Stomach smooth muscle (tissue), 2 donors: ENCODE measurements around the gene XRCC4.
"Not testable (repeated sequence)": the region's sequence is repeated elsewhere in the genome, so short reads cannot be mapped to it uniquely, and the experiment has no call there.

Experiments used
- H3K27ac ChIP-seq: one replicate; pipeline ENCODE4 v1.7.0; 2013; ENCODE audit warnings: mild to moderate bottlenecking, low read length, inconsistent platforms
- H3K27me3 ChIP-seq, 2 donors: one replicate each; pipeline ENCODE4 v1.7.0; 2013; ENCODE audit warnings: low read length in 2 of 2; ENCODE audit not compliant: insufficient read depth in 2 of 2, control insufficient read depth in 1 of 2
- H3K36me3 ChIP-seq, 2 donors: one replicate each; pipeline ENCODE4 v1.7.0; 2013; ENCODE audit warnings: low read length in 2 of 2; ENCODE audit not compliant: control insufficient read depth in 2 of 2, insufficient read depth in 2 of 2
- H3K4me1 ChIP-seq: one replicate; pipeline ENCODE4 v1.7.0; 2013; ENCODE audit warnings: low read length; ENCODE audit not compliant: control insufficient read depth, insufficient read depth
- H3K4me3 ChIP-seq, 2 donors: one replicate each; pipeline ENCODE4 v1.7.0; 2013; ENCODE audit warnings: low read length in 2 of 2
- H3K9ac ChIP-seq, 2 donors: one replicate each; pipeline ENCODE4 v1.7.0; 2013; ENCODE audit warnings: low read length in 2 of 2, mild to moderate bottlenecking in 1 of 2
- H3K9me3 ChIP-seq, 2 donors: one replicate each; pipeline ENCODE4 v1.7.0; 2013; ENCODE audit warnings: low read length in 2 of 2; ENCODE audit not compliant: control insufficient read depth in 2 of 2
- donor health status: healthy.
- donor health status: Pancreatic carcinoma.

The XRCC4 gene

DNA sequence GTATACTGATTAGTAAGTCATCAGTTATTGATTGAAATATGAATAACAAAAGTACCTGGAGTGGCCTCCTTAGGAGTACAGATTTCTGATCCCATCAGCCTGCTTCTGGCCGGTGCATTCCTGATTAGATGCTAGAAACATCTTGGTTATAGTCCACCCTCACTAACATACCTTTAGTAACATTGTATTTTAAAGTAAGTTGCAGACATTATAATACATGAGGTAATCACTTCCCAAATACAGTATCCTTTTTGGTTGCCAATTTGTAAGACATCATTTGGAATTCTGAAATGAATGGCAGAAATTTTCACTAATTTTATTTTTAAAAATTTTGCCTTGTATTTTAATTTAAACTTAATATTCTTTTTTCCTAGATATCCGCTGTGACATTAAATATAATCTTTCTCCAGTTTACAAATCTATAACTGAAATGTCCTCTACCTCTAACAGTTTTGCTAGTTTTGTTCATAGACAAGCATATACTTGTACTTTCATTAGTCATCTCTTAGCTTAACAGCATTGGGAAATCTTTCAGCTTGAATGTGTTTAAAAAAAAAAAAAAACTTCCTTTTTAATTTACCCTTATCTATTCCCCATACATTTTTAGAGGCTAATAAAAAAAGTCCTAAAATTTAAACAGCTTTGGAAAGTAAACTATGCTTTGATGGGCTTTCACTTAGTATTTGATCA, 178.9 kb downstream of the XRCC4 start:
- no peaks in the 10 kb centered on the region for H3K36me3 ChIP-seq
- no peaks in the 10 kb centered on the region for H3K9me3 ChIP-seq
- H3K27ac ChIP-seq, result no peak overlapping the region
- no peaks in the 10 kb centered on the region for H3K27me3 ChIP-seq
- H3K4me3 ChIP-seq, result no peak overlapping the region
- H3K9ac ChIP-seq, result no peak overlapping the region
- H3K4me1 ChIP-seq, result no peaks in the 10 kb centered on the region

DNA sequence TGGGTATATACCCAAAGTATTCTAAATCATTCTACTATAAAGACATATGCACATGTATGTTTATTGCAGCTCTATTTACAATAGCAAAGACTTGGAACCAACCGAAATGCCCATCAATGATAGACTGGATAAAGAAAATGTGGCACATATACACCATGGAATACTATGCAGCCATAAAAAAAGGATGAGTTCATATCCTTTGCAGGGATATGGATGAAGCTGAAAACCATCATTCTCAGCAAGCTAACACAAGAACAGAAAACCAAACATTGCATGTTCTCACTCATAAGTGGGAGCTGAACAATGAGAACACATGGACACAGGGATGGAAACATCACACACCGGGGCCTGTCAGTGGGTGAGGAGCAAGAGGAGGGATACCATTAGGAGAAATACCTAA, 180.3 kb downstream of the XRCC4 start:
- H3K27me3 ChIP-seq, H3K9ac ChIP-seq, H3K9me3 ChIP-seq, H3K4me1 ChIP-seq, H3K4me3 ChIP-seq, H3K36me3 ChIP-seq, H3K27ac ChIP-seq: not testable (repeated sequence)

DNA sequence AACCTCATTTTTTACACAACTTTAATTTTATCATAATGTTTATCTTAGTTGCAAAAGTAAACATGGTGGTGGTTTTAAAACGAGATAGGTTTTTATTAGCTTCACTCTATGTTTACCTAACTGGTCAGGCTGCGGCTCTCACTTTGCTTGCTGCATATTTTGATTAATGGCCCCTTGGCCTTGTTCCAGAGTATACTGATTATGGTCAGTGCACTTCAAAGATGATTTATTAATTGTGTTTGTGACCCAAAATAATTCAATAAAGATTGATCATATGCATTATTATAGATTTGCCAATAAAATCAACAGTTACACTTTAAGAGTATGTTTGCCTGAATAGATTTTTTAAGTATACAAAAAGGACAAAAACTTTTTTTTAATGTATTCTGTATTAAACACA, 188.0 kb downstream of the XRCC4 start:
- no peaks in the 10 kb centered on the region for H3K36me3 ChIP-seq
- H3K4me1 ChIP-seq, result no peaks in the 10 kb centered on the region
- no peak overlapping the region for H3K9ac ChIP-seq
- H3K9me3 ChIP-seq, result no peaks in the 10 kb centered on the region
- no peak overlapping the region for H3K27ac ChIP-seq
- H3K27me3 ChIP-seq, result no peaks in the 10 kb centered on the region
- H3K4me3 ChIP-seq, result no peak overlapping the region

DNA sequence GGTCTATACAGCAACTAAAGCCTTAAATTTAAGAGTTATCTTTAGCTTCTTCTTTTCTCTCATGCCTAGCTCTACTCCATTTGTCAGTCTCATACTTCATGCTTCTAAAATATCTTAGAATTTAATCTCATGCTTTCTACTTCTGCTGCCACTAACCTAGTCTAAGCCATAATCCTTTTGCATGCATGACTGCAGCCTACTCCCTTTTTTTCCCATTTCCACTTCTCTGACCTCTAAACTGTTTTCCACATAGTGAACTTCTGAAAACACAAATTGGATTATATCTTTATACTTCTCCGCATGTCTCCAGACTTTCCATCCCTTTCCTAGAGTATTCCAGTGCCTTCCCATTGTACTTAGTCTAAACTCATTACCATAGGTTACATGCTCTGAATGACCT, 193.0 kb downstream of the XRCC4 start:
- Histone ChIP-seq H3K4me3 (no peak overlapping the region), H3K4me1 (no peaks in the 10 kb centered on the region), H3K9ac (no peak overlapping the region), H3K9me3 (peaks cover 0 to 2% of the 10 kb centered on the region in 2 donors), H3K27ac (no peak overlapping the region), H3K36me3 (no peaks in the 10 kb centered on the region), H3K27me3 (no peaks in the 10 kb centered on the region)

DNA sequence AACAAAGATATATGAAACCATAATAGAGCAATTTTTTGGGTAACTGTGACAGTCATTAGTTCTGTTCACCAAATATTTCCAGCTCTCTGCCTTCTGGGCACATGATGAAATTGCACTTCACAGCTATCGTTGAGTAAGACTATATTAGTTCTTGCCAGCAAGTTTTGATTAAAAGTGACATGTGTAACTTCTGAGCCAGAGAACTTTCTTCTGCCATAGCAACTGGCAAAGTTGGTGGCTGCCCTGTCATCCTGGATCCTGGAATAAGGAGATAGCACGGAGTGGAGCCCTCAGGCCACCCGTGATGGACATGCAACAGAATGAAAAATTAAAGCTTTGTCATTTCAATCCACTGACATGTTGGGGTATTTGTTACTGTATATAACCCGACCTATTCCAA, 199.8 kb downstream of the XRCC4 start:
- no peaks in the 10 kb centered on the region for H3K27me3 ChIP-seq
- no peaks in the 10 kb centered on the region for H3K36me3 ChIP-seq

DNA sequence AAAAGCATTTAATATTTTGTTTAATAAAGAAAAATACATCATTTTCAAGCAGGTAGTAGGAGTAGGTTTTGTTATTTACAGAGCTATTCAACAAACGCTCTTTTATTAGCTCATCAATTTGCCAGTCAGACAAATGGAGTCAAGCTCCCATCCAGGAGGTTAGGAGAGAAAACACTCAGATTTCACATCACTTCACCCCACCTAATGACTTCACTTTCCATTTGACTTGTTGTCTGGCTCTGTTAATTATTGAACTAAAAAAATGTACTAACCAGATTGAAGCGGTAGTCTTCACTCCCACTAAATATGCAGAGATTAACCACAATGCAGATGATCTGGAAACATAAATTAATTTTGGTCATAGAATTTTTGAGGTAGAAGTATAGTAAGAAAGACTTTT, 200.6 kb downstream of the XRCC4 start:
- no peak overlapping the region for H3K9ac ChIP-seq
- no peak overlapping the region for H3K27ac ChIP-seq
- no peaks in the 10 kb centered on the region for H3K36me3 ChIP-seq
- peaks cover 0 to 2% of the 10 kb centered on the region in 2 donors for H3K9me3 ChIP-seq
- no peaks in the 10 kb centered on the region for H3K4me1 ChIP-seq
- H3K27me3 ChIP-seq, result no peaks in the 10 kb centered on the region
- no peak overlapping the region for H3K4me3 ChIP-seq

More for the DNA sequence above, 199.8 kb downstream of the XRCC4 start:
- H3K27ac ChIP-seq, result no peak overlapping the region
- H3K9me3 ChIP-seq, result peaks cover 0 to 2% of the 10 kb centered on the region in 2 donors
- H3K4me3 ChIP-seq, result no peak overlapping the region
- H3K9ac ChIP-seq, result no peak overlapping the region
- H3K4me1 ChIP-seq, result no peaks in the 10 kb centered on the region

DNA sequence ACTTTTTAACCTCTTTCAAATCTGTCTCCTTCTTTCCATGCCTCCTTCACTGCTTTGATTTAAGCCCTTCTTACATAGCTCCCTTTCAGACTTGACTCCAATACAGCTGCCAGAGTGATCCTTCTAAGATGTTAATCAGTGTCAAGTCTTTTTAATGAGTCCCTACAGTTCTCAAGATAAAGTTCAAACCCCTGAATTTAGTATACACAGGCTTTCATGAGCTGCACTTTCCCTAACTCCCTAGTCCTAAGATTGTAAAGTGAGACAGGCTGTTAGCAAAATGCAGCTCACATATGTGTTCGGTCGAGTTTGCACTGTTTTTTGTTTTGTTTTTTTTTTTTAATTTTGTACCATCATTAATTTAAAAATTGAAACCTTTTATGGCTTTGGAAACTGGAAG, 203.8 kb downstream of the XRCC4 start:
- H3K9me3 ChIP-seq, result no peaks in the 10 kb centered on the region
- H3K4me3 ChIP-seq, result no peak overlapping the region
- no peak overlapping the region for H3K9ac ChIP-seq
- H3K36me3 ChIP-seq, result no peaks in the 10 kb centered on the region
- H3K4me1 ChIP-seq, result no peaks in the 10 kb centered on the region
- H3K27ac ChIP-seq, result no peak overlapping the region
- H3K27me3 ChIP-seq, result no peaks in the 10 kb centered on the region

DNA sequence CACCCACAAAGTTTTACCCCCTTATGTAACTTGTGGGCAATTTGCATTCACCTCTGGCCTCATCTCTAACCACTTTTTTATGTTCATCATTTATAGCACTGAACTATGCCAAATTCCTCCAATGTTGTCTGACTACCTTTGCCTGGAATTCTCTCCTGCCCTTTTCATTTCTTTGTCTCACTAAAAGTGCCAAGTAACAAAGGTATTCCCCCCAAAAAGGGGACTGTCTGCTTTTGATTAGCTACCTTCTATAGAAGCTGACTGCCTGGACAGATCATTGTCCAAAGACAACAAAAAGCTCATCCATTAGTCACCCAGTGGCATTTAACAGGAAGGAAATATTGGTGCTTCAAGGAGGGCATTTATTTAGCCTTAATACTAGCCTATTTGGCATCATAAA, 204.3 kb downstream of the XRCC4 start:
- H3K27ac ChIP-seq, result no peak overlapping the region

DNA sequence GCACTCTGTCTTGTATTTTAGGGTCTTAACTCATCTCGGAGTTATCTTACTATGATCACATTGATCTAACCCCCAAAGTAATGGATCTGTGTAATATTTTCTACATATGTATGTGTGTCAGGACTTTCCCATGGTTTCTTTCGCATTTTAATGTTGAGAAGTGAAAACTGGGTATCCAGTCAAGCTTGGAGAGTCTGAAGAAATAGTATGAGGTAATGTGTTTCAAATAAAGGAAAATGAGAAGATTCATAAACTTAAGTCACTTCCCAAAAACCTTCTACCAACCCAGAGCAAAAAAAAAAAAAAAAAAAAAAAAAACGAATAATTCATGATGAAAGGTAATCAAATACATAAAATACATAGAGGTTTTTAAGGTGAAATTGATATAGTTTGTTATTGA, 206.4 kb downstream of the XRCC4 start:
- H3K27me3 ChIP-seq, result no peaks in the 10 kb centered on the region
- no peak overlapping the region for H3K9ac ChIP-seq
- H3K27ac ChIP-seq, result no peak overlapping the region
- no peaks in the 10 kb centered on the region for H3K4me1 ChIP-seq
- no peaks in the 10 kb centered on the region for H3K9me3 ChIP-seq
- H3K4me3 ChIP-seq, result no peak overlapping the region
- H3K36me3 ChIP-seq, result no peaks in the 10 kb centered on the region

More for the DNA sequence above, 204.3 kb downstream of the XRCC4 start:
- Histone ChIP-seq H3K36me3 (no peaks in the 10 kb centered on the region), H3K4me1 (no peaks in the 10 kb centered on the region), H3K9me3 (no peaks in the 10 kb centered on the region), H3K27me3 (no peaks in the 10 kb centered on the region), H3K4me3 (no peak overlapping the region), H3K9ac (no peak overlapping the region)

DNA sequence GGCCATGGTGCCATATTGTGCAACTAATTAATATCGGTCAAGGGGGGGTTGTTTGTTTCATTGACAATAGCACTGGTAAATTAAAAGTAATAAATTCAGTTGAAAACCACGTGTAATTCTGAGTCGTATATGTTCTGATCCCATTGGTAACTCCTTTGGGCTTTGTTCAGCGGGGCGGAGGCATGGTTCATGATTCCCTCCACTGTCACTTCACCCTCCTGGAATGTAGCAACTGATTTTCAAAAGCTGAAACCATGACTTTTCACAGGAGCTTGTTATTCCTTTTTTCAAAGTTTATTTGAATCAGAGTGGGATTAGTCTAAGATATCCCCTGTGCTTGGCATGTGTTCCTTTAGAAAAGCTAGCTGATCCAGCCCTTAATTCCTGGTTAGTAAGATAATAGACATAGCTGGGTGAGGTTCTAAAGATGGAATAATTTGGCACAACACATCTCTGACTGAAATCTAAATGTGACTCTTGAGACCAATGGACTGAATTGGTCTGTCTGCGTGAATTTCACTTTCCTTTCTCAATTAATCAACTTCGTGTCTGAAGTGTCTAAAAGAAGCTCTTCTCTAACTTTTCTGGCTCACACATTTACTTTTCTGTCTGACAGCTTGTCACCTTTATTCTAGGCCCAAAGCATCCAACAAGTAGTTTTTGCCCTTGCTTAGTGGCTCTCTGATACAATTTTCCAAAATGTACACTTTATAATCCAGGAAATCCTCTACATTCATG, 208.5 kb downstream of the XRCC4 start:
- no peaks in the 10 kb centered on the region for H3K27me3 ChIP-seq
- no peaks in the 10 kb centered on the region for H3K36me3 ChIP-seq
- no peak overlapping the region for H3K4me3 ChIP-seq
- no peak overlapping the region for H3K9ac ChIP-seq
- no peaks in the 10 kb centered on the region for H3K4me1 ChIP-seq
- H3K27ac ChIP-seq, result no peak overlapping the region
- H3K9me3 ChIP-seq, result no peaks in the 10 kb centered on the region

DNA sequence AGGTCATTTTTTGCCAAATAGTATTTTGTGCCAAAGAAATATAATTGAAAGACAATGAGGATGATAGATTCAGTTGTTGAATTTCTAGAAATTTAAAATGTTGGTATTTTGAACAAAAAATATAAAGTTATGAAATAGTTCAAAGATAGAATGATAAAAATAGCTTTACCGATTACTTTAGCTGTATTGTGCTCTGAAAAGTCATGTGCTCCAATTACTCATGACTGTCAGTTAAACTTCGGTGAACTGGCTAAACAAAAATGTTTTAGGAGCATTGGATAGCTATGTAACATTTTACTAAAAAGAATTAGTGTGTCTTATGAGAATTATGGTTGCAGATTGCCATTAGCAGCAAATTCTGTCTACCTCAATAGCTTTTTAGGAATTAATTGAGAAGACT, 216.9 kb downstream of the XRCC4 start:
- H3K4me1 ChIP-seq, result no peaks in the 10 kb centered on the region
- H3K4me3 ChIP-seq, result no peak overlapping the region
- H3K27me3 ChIP-seq, result no peaks in the 10 kb centered on the region
- H3K9me3 ChIP-seq, result no peaks in the 10 kb centered on the region
- no peak overlapping the region for H3K9ac ChIP-seq
- H3K27ac ChIP-seq, result no peak overlapping the region
- H3K36me3 ChIP-seq, result no peaks in the 10 kb centered on the region
